GM21526 (cell line): ENCODE measurements around the gene OXER1.

ENCODE experiments used
- ATAC-seq: cut with Tn5 transposase; IDR thresholded peaks from one replicate; pipeline ENCODE4 v1.9.1; 2021; ENCODE audit warnings: moderate library complexity; ENCODE audit not compliant: unreplicated experiment, low FRiP score

OXER1 gene

GRCh38 chr2:42764096-42764495, at the start of gene OXER1:
OXER1 (minus strand) TSS chr2:42764135; CDS start chr2:42764062, 73 bp downstream.
- ATAC-seq = no peak

GRCh38 chr2:42812899-42813479, 49.1 kb upstream of the OXER1 start:
- ATAC-seq = no peak

- peak; percentile 7 for ATAC-seq
Observed at GRCh38 chr2:42810971-42811811, 47.3 kb upstream of the OXER1 start.

GRCh38 chr2:42810121-42810970, 46.4 kb upstream of the OXER1 start:
- peak; percentile 65 for ATAC-seq

GRCh38 chr2:42809819-42810120, 45.8 kb upstream of the OXER1 start:
- ATAC-seq = peak; percentile 50

- no peak for ATAC-seq
Observed at GRCh38 chr2:42809131-42809818, 45.3 kb upstream of the OXER1 start.

- no peak for ATAC-seq
Observed at GRCh38 chr2:42808301-42808700, 44.4 kb upstream of the OXER1 start.

GRCh38 chr2:42806786-42807185, 42.9 kb upstream of the OXER1 start:
- no peak for ATAC-seq

GRCh38 chr2:42804891-42805290, 41.0 kb upstream of the OXER1 start:
- ATAC-seq = no peak

GRCh38 chr2:42804338-42804737, 40.4 kb upstream of the OXER1 start:
- no peak for ATAC-seq

GRCh38 chr2:42802150-42802549, 38.2 kb upstream of the OXER1 start:
- ATAC-seq = no peak

GRCh38 chr2:42801381-42801780, 37.4 kb upstream of the OXER1 start:
- no peak for ATAC-seq

- ATAC-seq = no peak
Observed at GRCh38 chr2:42800981-42801380, 37.0 kb upstream of the OXER1 start.

GRCh38 chr2:42800461-42800962, 36.6 kb upstream of the OXER1 start:
- ATAC-seq = no peak

- ATAC-seq = no peak
Observed at GRCh38 chr2:42799881-42800280, 35.9 kb upstream of the OXER1 start.

GRCh38 chr2:42797281-42797680, 33.3 kb upstream of the OXER1 start:
- ATAC-seq = no peak

GRCh38 chr2:42796427-42797248, 32.7 kb upstream of the OXER1 start:
- peak; percentile 29 for ATAC-seq

GRCh38 chr2:42795841-42796301, 31.9 kb upstream of the OXER1 start:
- peak; percentile 38 for ATAC-seq

- ATAC-seq = no peak
Observed at GRCh38 chr2:42795275-42795674, 31.3 kb upstream of the OXER1 start.
